ENCODE results near the gene FAIM.

The FAIM gene

DNA sequence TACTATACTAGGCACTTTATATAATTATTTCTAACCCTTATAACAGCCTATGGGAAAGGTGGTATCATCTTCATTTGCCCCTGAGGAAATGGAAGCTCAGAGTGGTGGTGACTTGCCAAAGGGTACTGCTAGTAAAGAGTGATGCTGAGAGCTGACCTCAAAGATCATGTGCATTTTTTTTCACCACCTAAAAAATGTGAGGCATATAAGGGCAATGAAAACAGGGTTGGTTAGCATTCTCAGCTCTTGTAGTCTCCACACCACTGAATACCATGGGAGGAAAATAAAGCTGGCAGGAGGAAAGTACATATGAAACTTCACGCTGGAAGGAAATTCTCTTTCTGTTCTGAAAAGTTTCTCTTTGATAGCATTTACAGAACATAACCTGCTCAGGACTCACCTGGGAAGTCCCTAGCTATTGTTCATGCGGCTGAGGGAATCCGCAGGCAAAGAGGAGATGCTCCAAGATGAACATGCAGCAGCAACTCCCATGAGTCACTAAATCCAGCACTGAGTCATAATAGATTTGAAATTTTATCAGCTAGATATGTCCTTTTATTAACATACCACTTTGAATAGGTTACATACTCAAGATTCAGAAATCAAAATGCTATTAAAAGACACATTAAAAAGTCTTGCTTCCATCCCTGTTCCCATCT is 17.3 kb downstream of the FAIM start:
- Histone ChIP-seq H3K36me3 (peaks cover 4% of the 10 kb centered on the region), H3K9me3 (no peaks in the 10 kb centered on the region), H3K4me3 (ENCODE audit: low read depth, low read length) (no peak overlapping the region), H3K4me1 (no peaks in the 10 kb centered on the region), H3K27me3 (no peaks in the 10 kb centered on the region)
- TF ChIP-seq, protein P1, sequence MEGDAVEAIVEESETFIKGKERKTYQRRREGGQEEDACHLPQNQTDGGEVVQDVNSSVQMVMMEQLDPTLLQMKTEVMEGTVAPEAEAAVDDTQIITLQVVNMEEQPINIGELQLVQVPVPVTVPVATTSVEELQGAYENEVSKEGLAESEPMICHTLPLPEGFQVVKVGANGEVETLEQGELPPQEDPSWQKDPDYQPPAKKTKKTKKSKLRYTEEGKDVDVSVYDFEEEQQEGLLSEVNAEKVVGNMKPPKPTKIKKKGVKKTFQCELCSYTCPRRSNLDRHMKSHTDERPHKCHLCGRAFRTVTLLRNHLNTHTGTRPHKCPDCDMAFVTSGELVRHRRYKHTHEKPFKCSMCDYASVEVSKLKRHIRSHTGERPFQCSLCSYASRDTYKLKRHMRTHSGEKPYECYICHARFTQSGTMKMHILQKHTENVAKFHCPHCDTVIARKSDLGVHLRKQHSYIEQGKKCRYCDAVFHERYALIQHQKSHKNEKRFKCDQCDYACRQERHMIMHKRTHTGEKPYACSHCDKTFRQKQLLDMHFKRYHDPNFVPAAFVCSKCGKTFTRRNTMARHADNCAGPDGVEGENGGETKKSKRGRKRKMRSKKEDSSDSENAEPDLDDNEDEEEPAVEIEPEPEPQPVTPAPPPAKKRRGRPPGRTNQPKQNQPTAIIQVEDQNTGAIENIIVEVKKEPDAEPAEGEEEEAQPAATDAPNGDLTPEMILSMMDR (IDR thresholded peaks at IDR 0.05; ENCODE audit: low read depth, low read length) = no peak
- no peak for DNase-seq

DNA sequence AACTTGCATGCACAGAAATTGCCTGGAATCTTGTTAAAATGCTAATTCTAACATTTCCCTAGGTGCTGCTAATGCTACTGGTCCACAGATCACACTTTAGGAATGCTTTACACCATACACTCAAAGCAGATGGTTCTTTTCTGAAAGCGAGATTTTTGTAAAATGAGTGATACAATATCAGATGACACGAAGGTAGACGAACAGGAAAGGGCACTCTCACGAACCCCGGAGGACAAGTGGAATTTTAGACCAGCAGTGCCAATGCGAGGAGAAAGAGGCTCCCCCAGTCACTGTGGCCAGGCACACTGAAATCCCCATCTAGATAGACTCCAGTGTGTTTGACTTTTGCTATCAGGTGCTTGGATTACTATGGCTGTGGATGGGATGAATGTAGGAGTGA is 21.0 kb downstream of the FAIM start:
- Histone ChIP-seq H3K36me3 (peaks cover 2% of the 10 kb centered on the region), H3K4me3 (ENCODE audit: low read depth, low read length) (no peak overlapping the region), H3K9me3 (no peaks in the 10 kb centered on the region), H3K4me1 (no peaks in the 10 kb centered on the region), H3K27me3 (no peaks in the 10 kb centered on the region)
- TF ChIP-seq, protein P1 (IDR thresholded peaks at IDR 0.05; ENCODE audit: low read depth, low read length) = no peak
- DNase-seq = no peak

DNA sequence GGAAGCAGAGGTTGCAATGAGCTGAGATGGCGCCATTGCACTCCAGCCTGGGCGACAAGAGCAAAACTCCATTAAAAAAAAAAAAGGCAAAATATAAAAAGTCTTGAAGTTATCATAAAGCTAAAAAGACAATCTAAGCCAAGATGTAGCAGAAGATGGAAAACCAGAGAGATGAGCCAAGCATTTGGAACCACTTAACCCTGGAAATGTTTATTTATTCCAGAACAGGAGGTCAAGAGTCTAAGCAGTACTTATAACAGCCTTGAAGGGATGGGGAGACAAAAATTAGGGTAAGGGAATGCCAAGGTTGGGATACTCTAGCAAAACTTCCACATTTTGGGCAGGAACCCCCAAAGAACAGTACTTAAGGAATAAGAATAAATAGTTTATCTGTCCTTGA is 30.1 kb downstream of the FAIM start:
- Histone ChIP-seq H3K4me3 (ENCODE audit: low read depth, low read length) (no peak overlapping the region), H3K9me3 (no peaks in the 10 kb centered on the region), H3K4me1 (no peaks in the 10 kb centered on the region), H3K36me3 (no peaks in the 10 kb centered on the region), H3K27me3 (no peaks in the 10 kb centered on the region)
- TF ChIP-seq, protein P1 (IDR thresholded peaks at IDR 0.05; ENCODE audit: low read depth, low read length) = no peak
- no peak for DNase-seq

DNA sequence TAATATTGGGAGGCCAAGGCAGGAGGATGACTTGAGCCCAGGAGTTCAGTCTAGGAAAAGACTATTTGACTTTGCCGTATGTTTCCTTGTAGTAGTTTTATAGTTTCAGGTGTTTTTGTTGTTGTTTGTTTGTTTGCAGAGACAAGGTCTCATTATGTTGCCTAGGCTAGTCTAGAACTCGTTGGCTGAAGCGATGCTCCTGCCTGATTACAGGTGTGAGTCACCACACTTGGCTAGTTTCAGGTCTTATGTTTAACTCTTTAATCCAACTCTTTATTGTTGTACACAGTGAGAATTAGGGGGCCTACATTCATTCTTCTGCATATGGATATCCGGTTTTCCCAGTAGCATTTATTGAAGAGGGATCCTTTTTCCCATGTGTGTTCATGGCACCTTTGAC is 32.0 kb downstream of the FAIM start:
- Histone ChIP-seq H3K4me3 (ENCODE audit: low read depth, low read length) (no peak overlapping the region), H3K9me3 (no peaks in the 10 kb centered on the region), H3K4me1 (no peaks in the 10 kb centered on the region), H3K27me3 (no peaks in the 10 kb centered on the region), H3K36me3 (no peaks in the 10 kb centered on the region)
- DNase-seq = no peak
- TF ChIP-seq, protein P1 (IDR thresholded peaks at IDR 0.05; ENCODE audit: low read depth, low read length) = no peak

DNA sequence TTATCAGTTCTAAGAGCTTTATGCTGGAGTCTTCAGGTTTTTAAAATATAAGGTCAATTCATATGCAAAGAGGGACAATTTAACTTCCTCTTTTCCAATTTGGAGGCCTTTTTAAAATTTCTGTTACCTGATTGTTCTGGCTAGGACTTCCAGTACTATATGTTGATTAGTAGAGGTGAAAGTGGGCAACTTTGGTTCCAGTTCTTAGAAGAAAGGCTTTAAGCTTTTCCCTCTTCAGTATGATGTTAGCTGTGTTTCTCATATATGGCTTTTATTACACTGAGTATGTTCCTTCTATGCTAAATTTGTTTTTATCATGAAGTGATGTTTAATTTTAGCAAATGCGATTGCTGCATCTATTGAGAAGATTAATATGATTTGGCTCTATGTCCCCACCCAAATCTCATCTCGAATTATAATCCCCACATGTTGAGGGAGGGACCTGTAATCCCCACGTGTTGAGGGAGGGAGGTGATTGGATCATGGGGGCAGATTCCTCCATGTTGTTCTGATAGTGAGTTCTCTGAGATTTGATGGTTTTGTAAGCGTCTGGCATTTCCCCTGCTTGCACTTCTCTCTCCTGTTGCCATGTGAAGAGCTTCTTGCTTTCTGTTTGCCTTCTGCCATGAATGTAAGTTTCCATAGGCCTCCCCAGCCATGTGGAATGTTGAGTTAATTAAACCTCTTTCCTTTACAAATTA is 33.8 kb downstream of the FAIM start:
- Histone ChIP-seq H3K4me1 (no peaks in the 10 kb centered on the region), H3K9me3 (no peaks in the 10 kb centered on the region), H3K27me3 (no peaks in the 10 kb centered on the region), H3K4me3 (ENCODE audit: low read depth, low read length) (no peak overlapping the region), H3K36me3 (no peaks in the 10 kb centered on the region)
- no peak for DNase-seq
- TF ChIP-seq, protein P1 (IDR thresholded peaks at IDR 0.05; ENCODE audit: low read depth, low read length) = no peak

DNA sequence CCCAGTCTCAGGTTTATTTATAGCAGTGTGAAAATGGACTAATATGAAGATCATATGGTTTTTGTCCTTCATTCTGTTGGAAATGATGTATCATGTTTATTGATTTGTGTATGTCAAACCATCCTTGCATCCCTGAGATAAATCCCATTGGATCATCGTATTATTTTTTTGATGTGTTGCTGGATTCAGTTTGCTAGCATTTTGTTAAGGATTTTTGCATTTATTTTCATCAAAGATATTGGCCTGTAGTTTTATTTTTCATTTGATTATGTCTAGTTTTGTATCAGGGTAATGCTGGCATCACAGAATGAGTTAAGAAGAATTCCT is 34.3 kb downstream of the FAIM start:
- no peak overlapping the region for H3K4me3 ChIP-seq (ENCODE audit: low read depth, low read length)
- TF ChIP-seq, protein P1 (IDR thresholded peaks at IDR 0.05; ENCODE audit: low read depth, low read length) = no peak
- H3K4me1 ChIP-seq = no peaks in the 10 kb centered on the region
- H3K27me3 ChIP-seq = no peaks in the 10 kb centered on the region
- no peak for DNase-seq
- no peaks in the 10 kb centered on the region for H3K9me3 ChIP-seq
- H3K36me3 ChIP-seq = no peaks in the 10 kb centered on the region
